Ishikawa (cell line): ENCODE measurements around the gene PRSS27.

Experiments used
- CEBPB ChIP-seq: IDR thresholded peaks from 2 replicates; pipeline ENCODE4 v1.6.1; 2012
- EGR1 ChIP-seq: IDR thresholded peaks from 2 replicates; pipeline ENCODE4 v1.6.1; 2012
- FOXM1 ChIP-seq: IDR thresholded peaks from 2 replicates; pipeline ENCODE4 v1.6.1; 2012; ENCODE audit warnings: low read depth, borderline replicate concordance
- RAD21 ChIP-seq: IDR thresholded peaks from 2 replicates; pipeline ENCODE4 v1.6.1; 2012; ENCODE audit warnings: low read depth
- TAF1 ChIP-seq: IDR thresholded peaks from 2 replicates; pipeline ENCODE4 v1.6.1; 2012; ENCODE audit warnings: low read depth, mild to moderate bottlenecking
- TEAD4 ChIP-seq: IDR thresholded peaks from 2 replicates; pipeline ENCODE4 v1.6.1; 2012
- USF1 ChIP-seq: IDR thresholded peaks from 2 replicates; pipeline ENCODE4 v1.6.1; 2012
- YY1 ChIP-seq: IDR thresholded peaks from 2 replicates; pipeline ENCODE4 v1.6.1; 2012; ENCODE audit warnings: low read depth
- ZBTB7A ChIP-seq: IDR thresholded peaks from 2 replicates; pipeline ENCODE4 v1.6.1; 2012; ENCODE audit warnings: low read depth
- TF ChIP-seq, protein P1 (sequence below): IDR thresholded peaks from 2 replicates; pipeline ENCODE4 v1.6.1; 2012; ENCODE audit warnings: low read depth, mild to moderate bottlenecking
- TF ChIP-seq, protein P2 (sequence below): IDR thresholded peaks from 2 replicates; pipeline ENCODE4 v1.6.1; 2012

DNA sequence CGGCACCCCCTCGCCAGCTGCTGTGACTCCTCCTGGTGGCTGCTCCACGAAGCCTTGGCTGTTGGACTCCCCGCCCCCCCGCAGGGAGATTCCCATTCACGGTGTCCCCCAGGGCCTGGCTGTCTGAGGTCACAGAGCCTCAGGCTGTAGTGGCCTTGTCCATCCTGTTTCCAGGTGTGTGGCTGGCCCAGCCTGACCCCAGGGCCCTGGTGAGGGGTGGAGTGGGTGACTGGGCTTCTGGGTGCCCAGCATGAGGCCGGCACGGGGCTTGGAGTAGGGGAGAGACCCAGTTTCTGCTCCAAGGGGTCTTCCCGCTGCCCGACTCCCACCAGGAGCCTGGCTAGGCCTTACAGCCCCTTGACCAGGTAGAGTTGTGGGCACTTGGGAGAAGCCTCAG is 10.4 kb downstream of the PRSS27 start:
- TF ChIP-seq, protein P1, sequence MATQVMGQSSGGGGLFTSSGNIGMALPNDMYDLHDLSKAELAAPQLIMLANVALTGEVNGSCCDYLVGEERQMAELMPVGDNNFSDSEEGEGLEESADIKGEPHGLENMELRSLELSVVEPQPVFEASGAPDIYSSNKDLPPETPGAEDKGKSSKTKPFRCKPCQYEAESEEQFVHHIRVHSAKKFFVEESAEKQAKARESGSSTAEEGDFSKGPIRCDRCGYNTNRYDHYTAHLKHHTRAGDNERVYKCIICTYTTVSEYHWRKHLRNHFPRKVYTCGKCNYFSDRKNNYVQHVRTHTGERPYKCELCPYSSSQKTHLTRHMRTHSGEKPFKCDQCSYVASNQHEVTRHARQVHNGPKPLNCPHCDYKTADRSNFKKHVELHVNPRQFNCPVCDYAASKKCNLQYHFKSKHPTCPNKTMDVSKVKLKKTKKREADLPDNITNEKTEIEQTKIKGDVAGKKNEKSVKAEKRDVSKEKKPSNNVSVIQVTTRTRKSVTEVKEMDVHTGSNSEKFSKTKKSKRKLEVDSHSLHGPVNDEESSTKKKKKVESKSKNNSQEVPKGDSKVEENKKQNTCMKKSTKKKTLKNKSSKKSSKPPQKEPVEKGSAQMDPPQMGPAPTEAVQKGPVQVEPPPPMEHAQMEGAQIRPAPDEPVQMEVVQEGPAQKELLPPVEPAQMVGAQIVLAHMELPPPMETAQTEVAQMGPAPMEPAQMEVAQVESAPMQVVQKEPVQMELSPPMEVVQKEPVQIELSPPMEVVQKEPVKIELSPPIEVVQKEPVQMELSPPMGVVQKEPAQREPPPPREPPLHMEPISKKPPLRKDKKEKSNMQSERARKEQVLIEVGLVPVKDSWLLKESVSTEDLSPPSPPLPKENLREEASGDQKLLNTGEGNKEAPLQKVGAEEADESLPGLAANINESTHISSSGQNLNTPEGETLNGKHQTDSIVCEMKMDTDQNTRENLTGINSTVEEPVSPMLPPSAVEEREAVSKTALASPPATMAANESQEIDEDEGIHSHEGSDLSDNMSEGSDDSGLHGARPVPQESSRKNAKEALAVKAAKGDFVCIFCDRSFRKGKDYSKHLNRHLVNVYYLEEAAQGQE = no peak
- TF ChIP-seq TAF1 (no peak), EGR1 (no peak), USF1 (no peak), TEAD4 (no peak), RAD21 (no peak), YY1 (no peak), FOXM1 (no peak), ZBTB7A (no peak), CEBPB (no peak)
- TF ChIP-seq, protein P2, sequence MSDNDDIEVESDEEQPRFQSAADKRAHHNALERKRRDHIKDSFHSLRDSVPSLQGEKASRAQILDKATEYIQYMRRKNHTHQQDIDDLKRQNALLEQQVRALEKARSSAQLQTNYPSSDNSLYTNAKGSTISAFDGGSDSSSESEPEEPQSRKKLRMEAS = no peak
